NOMO-1 treated with dmso at 0.1 percent for 144 hours (cell line): ENCODE measurements around the gene SPAAR.
A peak's percentile ranks its signal among the peaks of the same experiment; 100 is the strongest.
"Not testable (repeated sequence)": the region's sequence is repeated elsewhere in the genome, so short reads cannot be mapped to it uniquely, and the experiment has no call there.

Experiments
- DNase-seq: peaks from one replicate; lab custom pipeline; 2025; ENCODE audit not compliant: unreplicated experiment; lab: John Stamatoyannopoulos, UW

SPAAR gene

DNA sequence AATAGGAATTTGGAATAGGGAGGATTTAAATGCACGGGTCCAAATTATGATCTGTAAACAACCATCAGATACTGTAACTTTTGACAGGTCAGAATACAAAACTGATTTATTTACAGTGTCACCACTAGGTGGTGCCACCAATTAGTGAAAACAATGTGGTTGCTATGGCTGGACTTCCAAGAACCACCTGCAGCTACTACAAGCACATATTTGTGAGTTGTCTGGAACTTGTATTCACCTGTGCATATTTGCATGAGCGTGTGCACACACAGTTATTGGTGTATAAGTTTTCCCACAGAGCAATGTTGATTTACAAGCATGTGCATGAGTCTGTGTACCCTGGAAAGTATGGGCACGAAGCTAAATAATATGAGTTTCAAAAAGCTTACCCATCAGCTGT is 6.2 kb upstream of the SPAAR start:
- DNase-seq, result peak; percentile 19

DNA sequence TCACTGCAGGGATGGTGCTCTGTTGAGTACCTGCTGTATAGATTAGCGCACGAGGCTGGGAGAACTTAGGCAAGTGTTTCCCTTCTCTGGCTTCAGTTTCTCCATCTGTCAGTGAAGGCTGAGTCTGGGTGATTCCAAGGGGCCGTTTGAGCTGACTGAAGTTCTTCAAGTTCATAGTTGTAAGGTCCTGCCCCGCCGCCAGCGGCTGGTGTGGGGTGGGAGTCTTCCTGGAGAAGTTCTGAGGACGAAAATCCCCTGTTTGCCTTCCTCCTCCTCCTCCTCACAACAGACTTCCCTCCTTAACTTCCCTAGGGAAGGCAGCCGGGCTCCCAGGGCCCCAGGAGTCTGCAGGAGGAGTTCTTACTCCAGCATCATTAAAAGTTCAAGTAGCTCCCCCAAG is 5.0 kb upstream of the SPAAR start:
- DNase-seq, result no peak

DNA sequence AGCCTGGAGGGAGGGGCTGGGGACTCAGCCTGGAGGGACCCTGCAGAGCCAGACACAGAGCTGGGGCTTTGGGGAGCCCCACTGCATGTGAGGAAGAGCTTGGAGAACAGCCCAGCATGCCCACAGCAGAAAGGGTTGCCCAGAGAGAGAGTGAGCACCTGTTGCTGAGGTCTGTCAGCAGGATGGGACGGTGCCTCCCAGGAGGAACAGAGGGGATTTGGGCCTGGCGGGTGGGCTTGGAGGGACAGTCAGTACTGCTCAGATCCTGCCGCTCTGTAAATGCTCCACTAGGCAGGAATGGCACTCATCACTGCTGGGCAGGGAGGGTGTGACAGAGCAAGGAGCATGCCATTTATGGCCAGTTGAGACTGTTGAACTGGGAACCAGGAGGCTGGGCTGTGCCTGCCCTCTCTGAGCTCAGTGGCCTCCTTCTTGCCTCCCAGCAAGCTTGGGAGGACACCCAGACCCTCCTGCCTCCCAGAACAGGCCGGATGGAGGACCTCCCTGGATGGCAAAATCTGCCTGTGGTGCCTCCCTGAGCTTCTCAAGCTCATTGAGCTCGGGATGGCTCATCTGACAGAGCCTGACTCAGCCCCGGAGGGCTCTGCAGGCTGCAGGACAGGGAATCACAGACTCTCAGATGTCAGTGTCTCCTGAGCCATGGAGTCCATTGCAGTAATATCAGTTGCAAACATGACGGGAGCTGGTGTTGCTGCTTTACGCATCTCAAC is 4.1 kb upstream of the SPAAR start:
- DNase-seq, result no peak

DNA sequence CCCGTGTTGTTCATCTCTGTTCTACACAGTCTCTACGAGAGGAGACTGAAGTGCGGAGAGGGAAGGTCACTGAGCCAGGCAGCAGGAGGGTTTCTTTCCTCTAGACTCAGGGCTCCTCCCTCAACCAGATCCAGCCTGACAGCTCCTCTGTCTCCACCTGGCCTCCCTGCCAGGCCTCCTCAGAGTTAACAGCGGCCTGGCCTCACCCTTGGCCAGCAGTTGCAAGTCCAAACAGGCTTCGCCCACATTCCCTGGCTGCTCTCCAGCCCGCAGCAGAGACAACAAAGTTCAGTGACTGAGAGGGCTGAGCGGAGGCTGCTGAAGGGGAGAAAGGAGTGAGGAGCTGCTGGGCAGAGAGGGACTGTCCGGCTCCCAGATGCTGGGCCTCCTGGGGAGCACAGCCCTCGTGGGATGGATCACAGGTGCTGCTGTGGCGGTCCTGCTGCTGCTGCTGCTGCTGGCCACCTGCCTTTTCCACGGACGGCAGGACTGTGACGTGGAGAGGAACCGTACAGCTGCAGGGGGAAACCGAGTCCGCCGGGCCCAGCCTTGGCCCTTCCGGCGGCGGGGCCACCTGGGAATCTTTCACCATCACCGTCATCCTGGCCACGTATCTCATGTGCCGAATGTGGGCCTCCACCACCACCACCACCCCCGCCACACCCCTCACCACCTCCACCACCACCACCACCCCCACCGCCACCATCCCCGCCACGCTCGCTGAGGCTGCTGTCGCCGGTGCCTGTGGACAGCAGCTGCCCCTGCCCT is 3.2 kb upstream of the SPAAR start, which contains the start of gene HRCT1:
TSS of gene HRCT1 (plus strand) at position 291 of the 768 bp plus-strand sequence. CDS start at position 377, 86 bp downstream.
- no peak for DNase-seq

DNA sequence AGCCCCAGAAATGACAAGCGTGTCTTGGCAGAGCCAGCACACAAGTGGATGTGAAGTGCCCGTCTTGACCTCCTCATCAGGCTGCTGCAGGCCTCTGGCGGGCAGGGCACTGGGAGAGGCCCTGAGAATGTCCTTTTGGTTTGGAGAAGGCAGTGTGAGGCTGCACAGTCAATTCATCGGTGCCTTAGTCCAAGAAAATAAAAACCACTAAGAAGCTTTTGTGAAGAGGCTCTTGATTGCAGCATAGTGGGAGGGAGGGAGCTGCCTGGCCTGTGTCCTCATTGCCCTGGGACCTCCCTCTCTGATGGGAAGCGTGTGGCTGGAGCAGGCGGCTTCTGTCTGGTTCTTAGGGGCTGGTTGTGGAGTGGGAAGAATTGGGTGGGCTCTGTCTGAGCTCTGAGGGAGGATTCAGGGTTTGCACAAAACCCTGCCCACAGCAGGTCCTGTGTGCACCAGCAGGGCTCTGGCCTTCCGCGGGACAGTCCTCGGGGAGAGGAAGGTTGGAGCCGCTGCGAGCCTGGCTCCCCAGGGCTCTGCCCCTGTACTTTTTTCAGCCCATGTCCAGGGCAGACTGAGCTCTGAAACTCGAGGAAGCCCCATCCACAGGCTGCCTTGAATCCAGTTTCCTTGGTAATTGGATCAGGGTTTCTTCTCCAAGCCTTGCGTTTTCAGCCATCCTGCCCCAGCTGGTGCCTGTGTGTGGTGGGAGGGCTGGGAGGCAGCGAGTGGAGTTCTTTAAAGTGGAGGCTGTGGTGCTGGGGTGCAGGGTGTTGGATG is 2.2 kb upstream of the SPAAR start:
- no peak for DNase-seq

DNA sequence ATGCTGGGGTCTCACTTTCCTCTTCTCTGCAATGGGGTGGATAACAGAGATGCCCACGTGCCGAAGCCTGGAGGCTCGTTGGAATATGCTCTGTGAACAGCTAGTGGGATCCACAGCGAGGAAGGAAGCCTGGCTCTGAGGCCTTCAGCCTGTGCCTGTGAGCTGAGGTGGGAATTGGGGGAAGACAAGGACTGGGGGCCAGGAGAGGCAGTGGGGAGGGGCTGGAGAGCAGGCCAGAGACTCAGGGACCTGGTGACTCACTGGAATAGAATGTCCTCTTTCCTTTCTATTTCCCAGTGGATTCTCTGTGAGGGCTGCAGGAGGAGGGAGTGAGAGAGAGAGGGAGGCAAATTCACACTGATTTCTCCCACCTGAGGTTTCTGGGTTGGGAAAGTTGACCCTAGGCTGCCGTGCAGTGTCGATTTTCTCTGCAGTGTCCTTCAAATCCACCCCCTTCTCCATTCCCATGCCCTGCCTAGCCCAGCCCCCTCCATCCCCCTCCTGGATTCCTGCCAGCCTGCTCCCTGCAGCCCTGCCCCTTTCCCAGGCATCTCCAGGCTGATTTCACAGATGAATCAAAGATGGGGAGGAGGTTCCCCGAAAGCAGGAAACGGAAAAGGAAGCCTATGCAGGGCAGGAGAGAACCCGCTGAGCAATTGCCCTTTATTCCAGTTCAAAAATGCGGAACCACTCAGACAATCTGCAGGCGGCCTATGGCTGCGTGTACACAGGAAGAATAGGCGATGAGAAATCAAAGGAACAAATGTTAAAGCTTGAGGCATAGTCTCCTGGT is 1.4 kb upstream of the SPAAR start:
- DNase-seq, result peak; percentile 27

DNA sequence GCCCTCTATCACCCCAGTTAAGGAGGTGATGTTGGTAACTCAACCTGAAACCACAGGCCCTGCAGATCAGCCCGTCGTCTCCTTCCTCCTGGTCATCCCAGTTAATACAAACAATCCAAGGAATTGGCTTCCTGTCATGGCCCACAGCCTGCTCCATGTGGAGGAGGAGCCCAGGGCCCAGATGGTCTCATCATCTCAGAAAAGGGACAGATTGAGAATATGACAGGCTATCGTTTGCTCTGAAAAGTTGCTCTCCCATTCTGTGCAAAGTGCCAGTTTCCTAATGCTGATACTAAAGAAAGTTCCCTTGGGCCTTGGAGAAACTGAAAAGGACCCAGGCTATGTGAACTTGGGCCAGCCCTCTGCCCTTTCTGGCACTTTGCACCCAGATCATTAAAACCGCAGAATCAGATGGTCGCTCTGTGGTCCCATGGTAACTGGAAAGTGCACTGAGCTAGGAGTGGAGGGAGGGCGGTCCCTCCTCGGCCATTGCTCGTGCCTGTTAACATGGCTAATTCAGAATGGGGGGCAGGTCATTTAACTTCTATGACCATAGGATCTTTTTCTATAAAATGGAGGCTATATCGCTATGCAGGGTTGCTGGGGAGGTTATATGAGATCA is 675 bp upstream of the SPAAR start:
- DNase-seq, result no peak

DNA sequence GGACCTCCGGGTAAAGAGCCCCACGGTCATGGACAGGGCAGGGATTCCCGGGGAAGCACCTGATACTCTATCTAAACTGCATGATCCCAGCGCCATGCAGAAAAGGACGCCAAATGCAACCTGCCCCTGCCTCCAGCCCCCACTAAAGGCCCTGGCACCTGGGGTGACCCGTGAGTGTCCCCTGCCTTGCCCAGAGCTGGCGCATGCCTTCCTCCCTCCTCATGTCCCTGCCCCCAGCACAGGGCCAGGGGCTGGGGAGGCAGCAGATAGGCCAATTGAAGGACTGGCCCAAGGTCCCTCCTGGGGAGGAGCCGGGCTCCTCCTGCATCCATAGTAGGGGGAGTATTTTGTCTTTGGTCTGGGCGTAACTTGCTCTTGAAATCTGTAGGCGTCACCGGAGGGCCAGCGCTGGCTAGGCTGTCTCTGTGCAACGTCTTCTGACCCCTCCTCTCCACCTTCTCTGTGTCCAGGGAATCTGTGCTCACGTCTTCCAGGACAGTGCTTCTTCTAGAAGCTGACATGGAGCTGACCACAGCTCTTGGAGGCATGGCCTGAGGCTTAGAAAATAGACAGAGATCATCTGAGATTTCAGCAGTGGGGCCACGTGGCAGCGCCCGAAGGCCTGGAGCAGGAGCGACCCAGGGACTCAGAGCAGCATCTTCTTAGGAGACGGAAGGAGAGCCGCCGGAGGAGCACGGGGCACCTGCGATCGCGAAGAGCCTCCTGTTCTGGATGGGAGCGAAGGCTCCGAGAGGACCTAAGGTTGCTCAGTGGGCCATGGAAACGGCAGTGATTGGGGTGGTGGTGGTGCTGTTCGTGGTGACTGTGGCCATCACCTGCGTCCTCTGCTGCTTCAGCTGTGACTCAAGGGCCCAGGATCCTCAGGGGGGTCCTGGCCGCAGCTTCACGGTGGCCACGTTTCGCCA is 660 bp downstream of the SPAAR start:
- DNase-seq, result no peak

DNA sequence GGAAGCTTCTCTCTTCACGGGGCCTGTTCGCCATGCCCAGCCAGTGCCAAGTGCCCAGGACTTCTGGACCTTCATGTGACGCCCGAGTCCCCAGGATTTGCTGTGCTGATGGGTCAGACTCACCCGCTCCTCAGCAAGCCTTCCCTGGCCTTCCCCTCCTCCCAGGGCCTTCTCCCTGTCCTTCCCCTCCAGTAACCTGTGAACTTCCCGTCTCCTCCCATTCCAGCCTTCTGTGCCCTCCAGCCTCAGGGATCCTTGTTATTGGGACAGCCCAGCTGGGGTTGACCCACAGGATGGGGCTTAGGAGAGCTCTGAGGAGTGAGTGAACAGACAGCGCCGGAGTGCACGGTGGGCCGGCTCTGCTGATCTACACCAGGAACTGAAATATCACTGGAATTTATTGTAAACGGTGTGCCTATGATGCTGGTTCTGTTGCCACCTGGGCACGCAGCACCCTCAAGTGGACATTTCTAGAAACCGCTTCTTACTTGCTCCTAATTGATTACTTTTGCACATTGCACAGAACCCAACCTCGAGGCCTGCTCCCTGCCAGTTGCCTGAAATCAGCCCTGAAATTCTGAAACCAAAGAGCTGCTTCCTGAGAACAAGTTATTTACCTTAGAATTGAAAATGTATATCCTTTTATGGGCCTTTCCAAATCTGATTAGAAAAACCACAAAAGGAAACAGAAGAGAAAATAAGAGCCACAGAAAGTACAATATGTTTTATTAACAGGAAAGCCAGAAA is 1.5 kb downstream of the SPAAR start:
- peak; percentile 60 for DNase-seq

DNA sequence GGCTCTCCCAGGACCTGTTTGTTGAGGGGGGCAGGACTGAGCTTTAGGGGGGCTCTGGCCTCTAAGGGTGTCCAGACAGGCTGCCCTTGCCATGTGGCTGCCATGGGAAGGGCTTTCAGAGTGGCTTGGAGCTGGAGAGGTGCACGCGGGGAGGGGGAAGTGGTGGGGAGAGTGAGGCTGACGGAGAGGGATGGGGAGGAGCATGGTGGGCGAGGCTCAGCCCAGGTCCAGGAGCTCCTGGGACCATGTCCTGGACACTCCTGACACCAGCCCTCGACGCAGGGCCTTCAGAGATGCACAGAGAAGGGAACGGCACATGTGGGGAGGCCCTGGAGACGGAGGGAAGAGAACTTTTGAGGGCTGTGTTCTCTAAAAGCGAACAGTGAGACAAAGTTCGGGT is 2.4 kb downstream of the SPAAR start:
- DNase-seq, result no peak

DNA sequence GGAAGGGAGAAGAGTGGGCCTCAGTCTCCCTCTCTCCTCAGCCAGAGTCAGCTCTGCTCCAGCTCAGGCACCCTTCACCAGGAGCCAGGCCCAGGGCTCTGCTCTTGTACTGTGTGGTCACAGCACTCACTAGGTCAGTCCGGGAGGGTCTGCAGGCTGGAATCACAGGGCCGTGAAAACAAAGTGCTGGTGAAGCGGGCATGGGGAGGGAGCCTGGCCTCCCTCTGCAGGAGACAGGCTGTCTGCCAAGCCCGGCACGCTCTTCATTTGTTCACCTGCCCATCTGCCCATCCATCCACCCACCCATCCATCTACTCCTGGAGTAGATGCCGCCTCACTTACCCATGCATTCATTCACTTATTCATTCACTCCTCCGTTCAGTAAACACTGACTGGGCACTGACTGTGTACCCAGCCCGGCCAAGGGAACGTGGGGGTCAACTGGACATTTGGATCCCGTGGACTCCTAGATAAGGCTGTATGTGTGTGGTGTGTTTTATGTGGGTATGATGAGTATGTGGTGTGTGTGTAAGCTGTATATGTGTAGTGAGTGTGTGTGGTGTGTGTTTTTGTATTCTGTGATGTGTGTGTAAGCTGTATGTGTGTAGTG is 3.6 kb downstream of the SPAAR start:
- DNase-seq, result no peak

DNA sequence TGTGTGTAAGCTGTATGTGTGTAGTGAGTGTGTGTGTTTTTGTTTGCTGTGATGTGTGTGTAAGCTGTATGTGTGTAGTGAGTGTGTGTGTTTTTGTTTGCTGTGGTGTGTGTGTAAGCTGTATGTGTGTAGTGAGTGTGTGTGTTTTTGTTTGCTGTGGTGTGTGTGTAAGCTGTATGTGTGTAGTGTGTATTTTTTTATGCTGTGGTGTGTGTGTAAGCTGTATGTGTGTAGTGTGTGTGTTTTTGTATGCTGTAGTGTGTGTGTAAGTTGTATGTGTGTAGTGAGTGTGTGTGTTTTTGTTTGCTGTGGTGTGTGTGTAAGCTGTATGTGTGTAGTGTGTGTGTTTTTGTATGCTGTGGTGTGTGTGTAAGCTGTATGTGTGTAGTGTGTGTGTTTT is 4.1 kb downstream of the SPAAR start:
- not testable (repeated sequence) for DNase-seq

DNA sequence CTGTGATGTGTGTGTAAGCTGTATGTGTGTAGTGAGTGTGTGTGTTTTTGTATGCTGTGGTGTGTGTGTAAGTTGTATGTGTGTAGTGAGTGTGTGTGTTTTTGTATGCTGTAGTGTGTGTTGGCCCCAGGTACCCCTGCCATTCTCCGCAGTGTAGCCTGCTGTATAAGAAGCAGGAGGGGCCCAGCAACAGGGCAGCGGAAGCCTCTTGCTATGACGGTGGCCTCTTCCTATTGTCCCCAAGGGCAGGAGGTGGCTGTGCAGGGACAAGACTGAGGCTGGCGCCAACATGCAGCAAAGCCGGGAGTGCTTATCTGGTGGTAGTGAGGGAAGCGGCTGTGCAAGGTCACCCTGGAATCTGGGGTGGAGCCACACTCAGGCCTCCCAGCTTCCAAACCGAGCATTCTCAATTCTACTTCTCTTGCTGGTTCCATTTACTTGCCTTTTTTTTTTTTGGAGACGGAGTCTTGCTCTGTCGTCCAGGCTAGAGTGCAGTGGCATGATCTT is 5.1 kb downstream of the SPAAR start:
- DNase-seq, result no peak

DNA sequence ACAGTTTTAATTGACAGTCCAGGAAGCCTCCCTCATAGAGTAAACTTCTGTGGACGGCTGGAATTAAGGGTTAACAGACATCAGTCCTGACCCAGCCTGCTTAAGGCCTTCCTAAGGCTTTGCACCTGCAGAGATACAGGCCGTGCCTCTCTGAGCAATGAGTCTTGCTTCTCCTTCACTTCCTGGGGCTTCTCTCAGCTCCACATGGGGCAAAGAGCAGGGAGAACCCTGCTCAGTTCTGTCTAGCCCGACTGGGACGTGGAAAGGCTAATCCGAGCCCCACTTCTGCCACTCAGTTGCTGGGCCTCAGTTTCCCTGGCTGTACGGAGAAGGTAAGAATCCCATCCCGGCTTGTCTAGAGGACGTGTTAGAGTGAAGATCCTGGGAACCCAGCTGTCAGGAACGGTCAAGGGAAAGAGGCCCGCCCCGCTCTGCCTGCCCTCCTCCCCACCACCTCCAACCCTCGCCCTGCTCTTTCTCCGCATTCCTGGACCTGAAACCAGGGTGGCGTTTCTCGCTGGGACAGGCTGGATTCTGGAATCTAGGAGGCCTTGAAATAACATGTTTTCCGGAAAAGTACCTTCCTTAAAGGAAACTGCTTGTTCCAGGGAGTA is 6.5 kb downstream of the SPAAR start:
- no peak for DNase-seq

DNA sequence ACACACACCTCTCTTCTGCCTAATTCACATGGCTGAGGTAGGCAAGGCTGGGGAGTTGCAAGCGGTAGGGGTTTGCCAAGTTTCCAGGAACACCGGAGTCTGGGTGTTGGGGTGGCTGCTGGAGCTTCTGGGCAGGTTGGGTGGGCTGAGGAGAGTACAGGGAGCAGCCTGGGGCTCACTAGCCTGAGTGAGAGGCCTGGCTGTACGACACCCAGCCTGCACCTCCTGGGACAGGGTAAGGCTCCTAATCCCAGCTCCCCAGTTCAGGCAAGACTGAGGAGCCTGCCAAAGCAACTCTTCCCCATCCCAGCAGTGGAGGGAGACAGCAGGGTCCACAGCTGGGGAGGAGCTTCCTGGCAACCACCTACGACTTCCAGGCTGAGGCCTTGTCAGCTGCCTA is 8.0 kb downstream of the SPAAR start:
- no peak for DNase-seq

DNA sequence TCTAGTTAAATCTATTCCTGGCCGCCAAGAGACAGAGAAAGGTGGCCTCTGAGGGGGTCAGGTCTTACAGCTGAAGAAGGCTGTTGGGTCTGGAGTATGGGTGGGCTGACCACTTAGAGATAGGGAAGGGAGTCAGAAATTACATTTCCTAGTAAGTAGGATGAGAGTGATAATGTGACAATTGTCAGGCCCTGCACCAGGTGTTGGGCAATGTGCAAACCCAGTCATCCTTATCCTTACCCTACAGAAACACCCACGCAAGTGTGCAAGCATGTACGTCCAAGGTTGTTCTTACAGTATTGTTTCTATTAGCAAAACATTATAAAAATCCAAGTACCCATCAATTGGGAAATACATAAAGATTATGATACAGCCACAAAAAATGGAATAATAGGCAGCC is 9.5 kb downstream of the SPAAR start:
- DNase-seq, result no peak

DNA sequence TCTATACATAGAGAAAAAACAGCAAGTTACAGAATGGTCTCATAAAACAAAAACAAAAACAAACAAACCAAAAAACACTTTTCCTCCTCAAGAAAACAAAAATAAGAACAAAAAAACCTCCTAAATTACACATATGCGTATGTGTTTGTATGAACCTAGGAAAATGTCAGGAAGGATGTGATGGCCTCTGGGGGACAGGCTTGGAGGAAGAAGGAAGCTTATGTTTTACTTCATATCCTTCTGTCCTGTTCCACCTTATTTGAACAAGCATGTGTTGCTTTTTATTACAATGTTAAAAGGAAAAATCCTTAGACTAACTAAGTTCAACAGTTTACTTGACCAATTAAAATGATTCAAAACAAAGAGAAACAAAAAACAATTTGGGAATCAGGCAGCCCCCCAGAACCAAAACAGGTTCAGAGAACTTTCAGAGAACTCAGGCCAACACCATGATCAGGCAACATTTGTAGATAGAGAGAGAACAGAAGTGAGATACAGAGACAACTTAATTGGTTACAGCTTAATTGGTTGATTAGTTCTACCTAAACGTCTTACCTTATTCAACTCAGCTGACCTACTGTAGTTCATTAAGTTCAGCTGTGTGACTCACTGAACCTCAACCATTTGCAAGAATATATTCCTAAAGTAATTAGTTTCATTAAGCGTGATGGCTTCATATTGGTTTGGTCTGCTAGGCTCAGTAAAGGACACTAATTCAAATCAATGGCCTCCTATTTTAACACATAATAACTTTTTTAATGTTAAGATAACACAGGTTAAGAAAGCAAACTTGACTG is 10.1 kb downstream of the SPAAR start:
- no peak for DNase-seq
